Mesenchymal stem cell (in vitro differentiated cells and primary cell): ENCODE measurements around the gene JAG1.

Source experiments
- DNase-seq: peaks from one replicate; pipeline ENCODE4 v3.0.0-alpha.2; 2013
- H2AFZ ChIP-seq: one replicate; pipeline ENCODE4 v1.6.1; 2013; ENCODE audit warnings: low read depth, mild to moderate bottlenecking, control low read depth, inconsistent platforms, low read length, moderate library complexity
- H2AK5ac ChIP-seq: 2 replicates; pipeline ENCODE4 v1.6.1; 2013; ENCODE audit warnings: low read length, moderate library complexity, mild to moderate bottlenecking, inconsistent platforms; ENCODE audit not compliant: severe bottlenecking
- H2BK120ac ChIP-seq: one replicate; pipeline ENCODE4 v1.6.1; 2013; ENCODE audit warnings: low read depth, mild to moderate bottlenecking, inconsistent platforms, low read length, moderate library complexity
- H2BK12ac ChIP-seq, 2 experiments: one replicate each; pipeline ENCODE4 v1.6.1; 2013; ENCODE audit warnings: inconsistent platforms in 2 of 2, low read length in 2 of 2, mild to moderate bottlenecking in 2 of 2, moderate library complexity in 2 of 2, control low read depth in 1 of 2
- H2BK15ac ChIP-seq: one replicate; pipeline ENCODE4 v1.6.1; 2013; ENCODE audit warnings: mild to moderate bottlenecking, low read depth, inconsistent platforms; ENCODE audit not compliant: poor library complexity, severe bottlenecking
- H2BK5ac ChIP-seq: 2 replicates; pipeline ENCODE4 v1.6.1; 2013; ENCODE audit warnings: low read depth, mild to moderate bottlenecking, low read length, control low read depth, inconsistent platforms; ENCODE audit not compliant: poor library complexity, severe bottlenecking
- H3K14ac ChIP-seq, 2 experiments: one replicate each; pipeline ENCODE4 v1.6.1; 2013; ENCODE audit warnings: inconsistent platforms in 2 of 2, low read length in 2 of 2, control low read depth in 1 of 2, mild to moderate bottlenecking in 1 of 2, moderate library complexity in 1 of 2
- H3K18ac ChIP-seq, 2 experiments: one replicate each; pipeline ENCODE4 v1.6.1; 2013; ENCODE audit warnings: inconsistent platforms in 2 of 2, low read length in 2 of 2, control low read depth in 1 of 2, low read depth in 1 of 2, mild to moderate bottlenecking in 1 of 2
- H3K23ac ChIP-seq, 2 experiments: one replicate each; pipeline ENCODE4 v1.6.1; 2013; ENCODE audit warnings: inconsistent platforms in 2 of 2, low read length in 2 of 2, mild to moderate bottlenecking in 2 of 2, moderate library complexity in 2 of 2, control low read depth in 1 of 2
- H3K27ac ChIP-seq: 2 replicates; pipeline ENCODE4 v1.5.1; 2013; ENCODE audit warnings: mild to moderate bottlenecking, moderate library complexity, low read length, control low read depth, inconsistent platforms; ENCODE audit not compliant: poor library complexity, severe bottlenecking
- H3K27me3 ChIP-seq, 2 experiments: 2 replicates each; pipeline versions ENCODE4 v1.6.1 to v1.7.0; 2013; ENCODE audit warnings: low read length in 2 of 2, mild to moderate bottlenecking in 2 of 2, moderate library complexity in 2 of 2, control low read depth in 1 of 2, inconsistent platforms in 1 of 2; ENCODE audit not compliant: control insufficient read depth in 1 of 2, insufficient read depth in 1 of 2
- H3K36me3 ChIP-seq, 2 experiments: 2 replicates each; pipeline versions ENCODE4 v1.6.1 to v1.7.0; 2013; ENCODE audit warnings: low read length in 2 of 2, control low read depth in 1 of 2, inconsistent platforms in 1 of 2, low read depth in 1 of 2, mild to moderate bottlenecking in 1 of 2; ENCODE audit not compliant: insufficient read depth in 2 of 2, control insufficient read depth in 1 of 2
- H3K4ac ChIP-seq, 2 experiments: one replicate each; pipeline ENCODE4 v1.6.1; 2013; ENCODE audit warnings: inconsistent platforms in 2 of 2, low read length in 2 of 2, mild to moderate bottlenecking in 2 of 2, moderate library complexity in 2 of 2, control low read depth in 1 of 2, low read depth in 1 of 2
- H3K4me1 ChIP-seq: 2 replicates; pipeline ENCODE4 v1.6.1; 2013; ENCODE audit warnings: low read depth, low read length, control low read depth; ENCODE audit not compliant: control insufficient read depth, insufficient read depth
- H3K4me2 ChIP-seq: 2 replicates; pipeline ENCODE4 v1.6.1; 2013; ENCODE audit warnings: low read length, mild to moderate bottlenecking, inconsistent platforms; ENCODE audit not compliant: poor library complexity, severe bottlenecking
- H3K4me3 ChIP-seq, 2 experiments: 2 replicates each; pipeline versions ENCODE4 v1.5.1 to v1.7.0; 2013; ENCODE audit warnings: low read length in 2 of 2, mild to moderate bottlenecking in 2 of 2, control low read depth in 1 of 2, low read depth in 1 of 2; ENCODE audit not compliant: insufficient read depth in 1 of 2
- H3K79me1 ChIP-seq: replicated peaks from 2 replicates; pipeline ENCODE4 v1.6.1; 2013; ENCODE audit warnings: mild to moderate bottlenecking, control low read depth, low read length, inconsistent platforms; ENCODE audit not compliant: poor library complexity, severe bottlenecking
- H3K9ac ChIP-seq: 2 replicates; pipeline ENCODE4 v1.7.0; 2013; ENCODE audit warnings: mild to moderate bottlenecking, low read length, moderate library complexity
- H3K9me3 ChIP-seq: 2 replicates; pipeline ENCODE4 v1.7.0; 2013; ENCODE audit warnings: mild to moderate bottlenecking, low read length; ENCODE audit not compliant: control insufficient read depth
- H4K8ac ChIP-seq: one replicate; pipeline ENCODE4 v1.6.1; 2013; ENCODE audit warnings: inconsistent platforms, mild to moderate bottlenecking, low read length, moderate library complexity
- H4K91ac ChIP-seq: one replicate; pipeline ENCODE4 v1.6.1; 2013; ENCODE audit warnings: mild to moderate bottlenecking, low read length, inconsistent platforms
- WGBS: methylation state at CpG from one replicate; pipeline ENCODE4 v1.1.7; 2013; ENCODE audit warnings: mixed read lengths; 5-methylcytosine and 5-hydroxymethylcytosine counted together

JAG1 gene

DNA sequence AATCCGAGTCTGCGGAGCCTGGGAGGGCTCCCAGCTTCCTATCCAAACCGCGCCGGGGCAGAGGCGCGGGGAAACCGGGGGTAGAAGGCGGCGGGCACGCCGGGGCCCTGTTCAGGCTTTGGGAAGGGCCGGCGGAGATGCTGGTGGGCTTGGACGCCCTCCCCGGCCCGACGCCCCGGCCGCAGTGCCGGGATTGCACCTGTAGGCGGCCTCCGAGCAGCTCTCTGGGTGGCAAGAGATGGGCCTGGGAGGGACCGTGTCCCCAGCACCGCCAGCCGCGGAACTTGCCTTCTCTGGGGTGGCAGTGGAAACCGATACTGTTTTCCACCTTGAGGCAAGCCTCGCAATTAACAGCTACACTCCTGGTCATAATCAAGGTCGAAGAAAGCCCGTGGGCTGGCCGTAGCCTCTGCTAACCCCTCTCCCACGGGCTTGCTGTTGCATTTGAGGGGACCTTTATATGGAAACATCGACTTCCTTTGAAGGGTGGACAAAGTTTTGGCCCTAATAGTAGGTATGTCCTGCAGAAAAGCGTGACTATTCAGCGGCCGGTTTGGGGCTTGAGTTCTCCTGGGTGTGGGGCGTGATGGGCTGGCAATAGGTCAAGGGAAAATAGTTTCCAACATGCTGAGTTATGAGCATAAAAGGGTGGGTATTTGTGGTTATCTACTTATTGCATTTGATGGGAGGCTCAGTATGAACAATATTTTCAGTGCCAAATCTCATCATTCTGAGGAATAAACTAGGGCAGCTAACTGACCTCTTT, 1.1 kb upstream of the JAG1 start:
- H2BK15ac ChIP-seq: peak overlapping the region; percentile 54
- peak overlapping the region; percentile 89 to 94 for H3K18ac ChIP-seq
- H2BK12ac ChIP-seq: peak overlapping the region; percentile 51
- no peaks in the 10 kb centered on the region for H3K36me3 ChIP-seq
- peak overlapping the region; percentile 95 for H3K9ac ChIP-seq
- peak overlapping the region in 1 of 2 experiments; percentile 17 for H3K23ac ChIP-seq
- H3K4me3 ChIP-seq: peak overlapping the region; percentile 75 to 96
- peak overlapping the region; percentile 59 to 60 for H3K4ac ChIP-seq
- H4K8ac ChIP-seq: peak overlapping the region; percentile 89
- peaks cover 5% of the 10 kb centered on the region for H3K4me1 ChIP-seq
- no peak overlapping the region for H2AK5ac ChIP-seq
- H2BK5ac ChIP-seq: peak overlapping the region; percentile 98
- WGBS: 6% methylated on average over 38 of the region's 38 CpGs
- H3K79me1 ChIP-seq: peaks cover 5% of the 10 kb centered on the region
- no peak overlapping the region for H3K14ac ChIP-seq
- H2BK120ac ChIP-seq: peak overlapping the region; percentile 69
- no peaks in the 10 kb centered on the region for H3K27me3 ChIP-seq
- H3K27ac ChIP-seq: peak overlapping the region; percentile 97
- peak overlapping the region; percentile 66 for H4K91ac ChIP-seq
- H2AFZ ChIP-seq: peak overlapping the region; percentile 83
- peak overlapping the region; percentile 92 for H3K4me2 ChIP-seq
- no peaks in the 10 kb centered on the region for H3K9me3 ChIP-seq
- peak; percentile 80 for DNase-seq

DNA sequence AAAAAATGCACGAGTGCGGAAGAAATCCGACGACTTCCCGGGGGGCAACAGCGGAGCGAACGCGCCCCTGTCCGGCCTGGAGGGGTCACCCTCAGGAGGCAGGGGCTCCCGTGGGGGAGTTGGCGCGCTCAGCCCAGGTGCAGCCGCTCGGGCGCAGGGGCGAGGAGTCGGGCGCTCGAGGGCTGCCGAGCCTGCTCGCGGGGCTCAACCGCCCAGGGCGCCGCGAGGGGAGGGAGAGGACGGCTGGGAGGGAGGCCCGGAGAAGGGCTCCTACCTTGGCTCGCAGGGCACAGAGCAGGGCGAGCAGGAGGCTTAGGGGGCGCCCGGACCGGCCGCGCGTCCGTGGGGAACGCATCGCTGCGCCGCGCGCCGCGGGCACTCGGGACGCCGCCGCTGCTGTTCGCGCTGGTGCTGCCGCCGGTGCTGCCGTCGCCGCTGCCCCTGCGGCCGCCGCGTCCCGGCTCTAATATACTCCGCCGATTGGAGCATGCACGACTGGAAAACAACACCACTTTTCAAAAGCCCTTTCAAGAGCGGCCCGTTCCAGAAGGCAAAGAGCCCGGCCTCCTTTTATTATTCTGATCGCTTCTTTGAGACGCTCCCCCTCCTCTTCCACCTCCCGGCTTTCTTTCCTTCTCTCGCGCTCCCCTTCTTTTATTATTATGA, 490 bp downstream of the JAG1 start:
- under 1% methylated on average over 57 of the region's 73 CpGs for WGBS
- H2BK12ac ChIP-seq: peak overlapping the region in 1 of 2 experiments; percentile 52
- H2AFZ ChIP-seq: no peak overlapping the region
- peak overlapping the region; percentile 95 for H3K9ac ChIP-seq
- H3K4me2 ChIP-seq: peak overlapping the region; percentile 95
- H2BK120ac ChIP-seq: no peak overlapping the region
- no peak overlapping the region for H2BK5ac ChIP-seq
- peak overlapping the region; percentile 47 for H4K91ac ChIP-seq
- H3K79me1 ChIP-seq: peaks cover 11% of the 10 kb centered on the region
- peaks cover 8% of the 10 kb centered on the region for H3K4me1 ChIP-seq
- H2AK5ac ChIP-seq: no peak overlapping the region
- H3K4me3 ChIP-seq: peak overlapping the region; percentile 75 to 96
- H3K36me3 ChIP-seq: peaks cover 0 to 5% of the 10 kb centered on the region in 2 experiments
- peak overlapping the region; percentile 85 for H2BK15ac ChIP-seq
- H3K4ac ChIP-seq: peak overlapping the region; percentile 66 to 83
- DNase-seq: no peak
- peak overlapping the region; percentile 80 to 97 for H3K18ac ChIP-seq
- H3K27ac ChIP-seq: peak overlapping the region; percentile 69
- H4K8ac ChIP-seq: peak overlapping the region; percentile 9
- no peaks in the 10 kb centered on the region for H3K27me3 ChIP-seq
- no peaks in the 10 kb centered on the region for H3K9me3 ChIP-seq
- peak overlapping the region in 1 of 2 experiments; percentile 98 for H3K23ac ChIP-seq
- H3K14ac ChIP-seq: peak overlapping the region in 1 of 2 experiments; percentile 97

DNA sequence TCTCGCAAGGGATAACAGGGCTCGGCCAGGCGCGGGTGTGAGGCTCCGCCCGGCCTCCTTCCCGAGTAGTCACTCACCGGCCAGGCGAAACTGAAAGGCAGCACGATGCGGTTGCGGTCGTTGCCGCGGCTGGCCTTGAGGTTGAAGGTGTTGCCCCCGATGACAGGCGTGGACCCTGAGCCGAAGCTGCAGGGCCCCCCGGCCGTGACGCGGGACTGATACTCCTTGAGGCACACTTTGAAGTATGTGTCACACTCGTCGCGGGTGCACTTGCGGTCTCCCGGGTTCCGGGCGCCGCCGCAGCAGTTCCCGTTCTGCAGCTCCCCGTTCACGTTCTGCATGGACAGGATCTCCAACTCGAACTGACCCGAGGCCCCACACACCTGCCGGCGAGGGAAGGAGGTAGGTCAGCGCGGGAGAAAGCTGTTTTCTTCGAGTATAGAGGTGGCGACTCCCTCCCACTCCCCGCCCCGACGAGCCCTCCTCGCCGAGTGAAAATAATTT, 1.1 kb downstream of the JAG1 start:
- peak overlapping the region; percentile 90 to 95 for H3K18ac ChIP-seq
- WGBS: under 1% methylated on average over 38 of the region's 47 CpGs
- H2BK12ac ChIP-seq: peak overlapping the region in 1 of 2 experiments; percentile 95
- peaks cover 0 to 10% of the 10 kb centered on the region in 2 experiments for H3K36me3 ChIP-seq
- peaks cover 10% of the 10 kb centered on the region for H3K4me1 ChIP-seq
- no peak overlapping the region for H2AK5ac ChIP-seq
- no peaks in the 10 kb centered on the region for H3K27me3 ChIP-seq
- peak overlapping the region; percentile 36 for H2AFZ ChIP-seq
- H3K4me3 ChIP-seq: peak overlapping the region; percentile 75 to 96
- H3K14ac ChIP-seq: peak overlapping the region in 1 of 2 experiments; percentile 82
- peak overlapping the region; percentile 95 for H3K9ac ChIP-seq
- no peak overlapping the region for H2BK5ac ChIP-seq
- H3K27ac ChIP-seq: peak overlapping the region; percentile 70
- H2BK15ac ChIP-seq: no peak overlapping the region
- peak overlapping the region; percentile 35 to 83 for H3K4ac ChIP-seq
- peak overlapping the region; percentile 95 for H3K4me2 ChIP-seq
- no peaks in the 10 kb centered on the region for H3K9me3 ChIP-seq
- H3K79me1 ChIP-seq: peaks cover 12% of the 10 kb centered on the region
- peak overlapping the region; percentile 8 for H2BK120ac ChIP-seq
- H4K8ac ChIP-seq: no peak overlapping the region
- H4K91ac ChIP-seq: no peak overlapping the region
- DNase-seq: peak; percentile 84
- peak overlapping the region in 1 of 2 experiments; percentile 57 for H3K23ac ChIP-seq
